Measurements from ENCODE around the gene OR4K1. TPM values are rescaled to one million over a fixed set of nuclear protein-coding genes. Genes with fewer than 3 reads are reported as not detected.

Gene OR4K1
- total RNA-seq, 1 donor from 2014 or later: not detected

GRCh38 chr14:19902409-19902808 is 28.3 kb upstream of the OR4K1 start:
- Mint-ChIP-seq H3K4me3 (no peak overlapping the region), H3K27ac (no peak overlapping the region), H3K36me3 (no peaks in the 10 kb centered on the region), H3K9me3 (peaks cover 64% of the 10 kb centered on the region), H3K4me1 (no peaks in the 10 kb centered on the region), H3K27me3 (ENCODE audit: insufficient read depth, low read depth) (peaks cover 2% of the 10 kb centered on the region)
- H3K27me3 ChIP-seq: no peaks in the 10 kb centered on the region
- H2AFZ ChIP-seq (replicated peaks): no peak overlapping the region
- H3K4me3 ChIP-seq: no peak overlapping the region
- no peaks in the 10 kb centered on the region for H3K79me2 ChIP-seq (ENCODE audit: low read depth)
- no peaks in the 10 kb centered on the region for H4K20me1 ChIP-seq (ENCODE audit: low read depth)
- no peaks in the 10 kb centered on the region for H3K36me3 ChIP-seq
- H3K4me2 ChIP-seq: no peak overlapping the region
- H3K9ac ChIP-seq: no peak overlapping the region
- DNase-seq (ENCODE audit: low spot score): no peak
- TF ChIP-seq CTCF (IDR thresholded peaks at IDR 0.05) (no peak), EZH2phosphoT487 (IDR thresholded peaks at IDR 0.05) (no peak), EZH2 (IDR thresholded peaks at IDR 0.05) (no peak)
- no peaks in the 10 kb centered on the region for H3K4me1 ChIP-seq
- H3K9me3 ChIP-seq (ENCODE audit: low read depth): peaks cover 89% of the 10 kb centered on the region
- no peak overlapping the region for H3K27ac ChIP-seq
- no peaks in the 10 kb centered on the region for H3F3A ChIP-seq (ENCODE audit: low read depth)

GRCh38 chr14:19906665-19907064 is 24.1 kb upstream of the OR4K1 start:
- no peak overlapping the region for H2AFZ ChIP-seq (replicated peaks)
- no peak for DNase-seq (ENCODE audit: low spot score)
- no peaks in the 10 kb centered on the region for H3F3A ChIP-seq (ENCODE audit: low read depth)
- Mint-ChIP-seq H3K36me3 (no peaks in the 10 kb centered on the region), H3K27ac (no peak overlapping the region), H3K4me3 (no peak overlapping the region), H3K27me3 (ENCODE audit: insufficient read depth, low read depth) (no peaks in the 10 kb centered on the region), H3K9me3 (peaks cover 72% of the 10 kb centered on the region), H3K4me1 (no peaks in the 10 kb centered on the region)
- no peaks in the 10 kb centered on the region for H3K79me2 ChIP-seq (ENCODE audit: low read depth)
- H3K9ac ChIP-seq: no peak overlapping the region
- H3K4me3 ChIP-seq: no peak overlapping the region
- H3K4me2 ChIP-seq: no peak overlapping the region
- peaks cover 94% of the 10 kb centered on the region for H3K9me3 ChIP-seq (ENCODE audit: low read depth)
- no peaks in the 10 kb centered on the region for H4K20me1 ChIP-seq (ENCODE audit: low read depth)
- no peak for TF ChIP-seq CTCF (IDR thresholded peaks at IDR 0.05)
- no peak for TF ChIP-seq EZH2 (IDR thresholded peaks at IDR 0.05)
- no peak for TF ChIP-seq EZH2phosphoT487 (IDR thresholded peaks at IDR 0.05)
- no peaks in the 10 kb centered on the region for H3K27me3 ChIP-seq
- H3K36me3 ChIP-seq: no peaks in the 10 kb centered on the region
- H3K27ac ChIP-seq: no peak overlapping the region
- H3K4me1 ChIP-seq: no peaks in the 10 kb centered on the region

GRCh38 chr14:19911114-19911513 is 19.6 kb upstream of the OR4K1 start:
- H3K9ac ChIP-seq: no peak overlapping the region
- no peak for TF ChIP-seq CTCF (IDR thresholded peaks at IDR 0.05)
- no peak for TF ChIP-seq EZH2phosphoT487 (IDR thresholded peaks at IDR 0.05)
- TF ChIP-seq EZH2 (IDR thresholded peaks at IDR 0.05): no peak
- no peak overlapping the region for H3K4me2 ChIP-seq
- no peak for DNase-seq (ENCODE audit: low spot score)
- no peaks in the 10 kb centered on the region for H3K36me3 ChIP-seq
- H3K27me3 ChIP-seq: no peaks in the 10 kb centered on the region
- H4K20me1 ChIP-seq (ENCODE audit: low read depth): no peaks in the 10 kb centered on the region
- Mint-ChIP-seq H3K4me3 (no peak overlapping the region), H3K4me1 (no peaks in the 10 kb centered on the region), H3K9me3 (peaks cover 67% of the 10 kb centered on the region), H3K27ac (no peak overlapping the region), H3K27me3 (ENCODE audit: insufficient read depth, low read depth) (no peaks in the 10 kb centered on the region), H3K36me3 (no peaks in the 10 kb centered on the region)
- peaks cover 79% of the 10 kb centered on the region for H3K9me3 ChIP-seq (ENCODE audit: low read depth)
- no peaks in the 10 kb centered on the region for H3K4me1 ChIP-seq
- no peak overlapping the region for H3K27ac ChIP-seq
- H3F3A ChIP-seq (ENCODE audit: low read depth): no peaks in the 10 kb centered on the region
- H3K4me3 ChIP-seq: no peak overlapping the region
- no peak overlapping the region for H2AFZ ChIP-seq (replicated peaks)
- H3K79me2 ChIP-seq (ENCODE audit: low read depth): no peaks in the 10 kb centered on the region
